GM18907 (cell line): ENCODE data around the gene DNAH6.

Experiments
- ATAC-seq: cut with Tn5 transposase; IDR thresholded peaks from one replicate; pipeline ENCODE4 v1.9.1; 2021; ENCODE audit warnings: mild to moderate bottlenecking, moderate library complexity; ENCODE audit not compliant: unreplicated experiment

Gene DNAH6

GRCh38 chr2:84788498-84788897 is 272.2 kb downstream of the DNAH6 start:
- no peak for ATAC-seq

- ATAC-seq: no peak
Observed at GRCh38 chr2:84792856-84793522, 276.7 kb downstream of the DNAH6 start.

GRCh38 chr2:84793641-84794040 is 277.3 kb downstream of the DNAH6 start:
- ATAC-seq: no peak

DNA sequence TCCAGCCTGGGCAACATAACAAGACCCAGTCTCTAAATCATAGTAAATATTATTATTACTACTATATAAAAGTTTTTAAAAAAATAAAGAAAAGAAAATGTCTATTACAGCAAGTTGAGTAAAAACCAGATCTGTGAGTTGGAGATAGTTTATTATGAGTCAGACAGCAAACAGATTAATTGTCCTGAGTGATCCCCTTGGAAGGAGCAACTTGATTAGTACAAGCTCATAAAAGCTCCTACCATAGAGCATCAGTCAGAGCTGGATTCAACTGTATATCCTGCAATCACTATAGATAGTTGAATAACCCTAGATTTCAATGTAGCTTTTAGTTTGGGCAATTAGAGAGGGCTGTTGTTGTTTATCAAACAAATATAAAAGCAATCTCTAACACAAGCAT is 280.5 kb downstream of the DNAH6 start:
- ATAC-seq: no peak

- no peak for ATAC-seq
Observed at GRCh38 chr2:84797271-84797670, 281.0 kb downstream of the DNAH6 start.

DNA sequence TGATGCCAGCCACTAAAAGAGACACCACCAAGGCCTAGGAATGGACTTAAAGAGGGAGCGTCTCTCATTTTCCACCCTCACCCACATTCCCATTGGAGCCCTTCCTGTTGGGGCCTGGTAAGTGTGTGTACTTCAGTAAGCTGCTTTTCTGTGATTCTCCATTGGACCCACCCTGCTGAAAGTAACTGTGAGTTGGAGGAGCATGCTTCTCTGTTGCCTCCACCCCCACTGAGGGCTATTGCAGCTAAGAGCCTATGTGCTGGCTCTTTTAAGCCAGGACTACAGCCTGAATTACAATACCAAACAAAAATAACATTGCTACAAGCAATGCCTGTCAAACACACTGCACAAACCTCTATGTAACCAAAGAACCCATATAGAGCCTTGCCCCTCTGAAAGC is 283.5 kb downstream of the DNAH6 start:
- no peak for ATAC-seq

DNA sequence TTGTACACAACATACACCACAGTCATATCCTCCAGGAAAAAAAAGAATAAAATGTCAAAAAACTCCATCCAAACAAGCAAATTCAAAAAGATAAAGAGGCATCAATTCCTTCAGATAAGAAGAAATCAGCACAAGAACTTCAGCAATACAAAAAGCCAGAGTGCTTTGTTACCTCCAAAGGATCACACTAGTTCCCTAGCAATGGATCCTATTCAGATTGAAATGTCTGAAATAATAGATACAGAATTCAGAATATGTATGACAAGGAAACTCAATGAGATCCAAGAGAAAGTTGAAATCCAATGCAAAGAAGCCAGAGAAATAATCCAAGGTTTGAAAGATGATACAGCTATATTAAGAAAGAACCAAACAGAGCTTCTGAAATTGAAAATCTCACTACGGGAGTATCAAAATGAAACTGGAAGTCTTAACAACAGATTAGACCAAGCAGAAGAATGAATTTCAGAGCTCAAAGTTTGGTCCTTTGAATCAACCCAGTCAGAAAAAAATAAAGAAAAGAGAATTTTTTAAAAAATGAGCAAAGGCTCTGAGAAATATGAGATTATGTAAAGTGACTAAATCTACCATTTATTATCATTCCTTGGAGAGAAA is 284.0 kb downstream of the DNAH6 start:
- ATAC-seq: peak; percentile 75

GRCh38 chr2:84801811-84802210 is 285.5 kb downstream of the DNAH6 start:
- no peak for ATAC-seq

- ATAC-seq: no peak
Observed at GRCh38 chr2:84805250-84805958, 289.1 kb downstream of the DNAH6 start.

DNA sequence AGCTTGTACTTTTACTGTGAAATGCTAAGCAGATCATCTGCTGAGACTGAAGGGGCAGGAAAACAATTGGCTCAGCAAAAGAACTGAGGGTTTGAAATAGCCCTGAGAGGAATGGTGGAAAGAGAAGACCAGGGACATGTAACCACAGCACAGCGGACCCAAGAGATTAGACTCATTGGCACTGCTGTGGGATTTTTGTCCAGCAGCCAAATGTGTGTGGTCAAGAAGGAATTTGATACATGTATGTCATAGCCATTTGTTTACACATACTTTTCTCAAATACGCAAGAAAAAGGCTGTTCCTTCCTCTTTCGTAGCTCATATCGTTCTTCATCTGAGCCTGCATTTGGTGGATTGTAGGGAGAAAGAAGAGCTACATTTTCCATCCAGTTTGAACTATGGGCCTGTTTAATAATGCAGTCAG is 290.8 kb downstream of the DNAH6 start:
- no peak for ATAC-seq

DNA sequence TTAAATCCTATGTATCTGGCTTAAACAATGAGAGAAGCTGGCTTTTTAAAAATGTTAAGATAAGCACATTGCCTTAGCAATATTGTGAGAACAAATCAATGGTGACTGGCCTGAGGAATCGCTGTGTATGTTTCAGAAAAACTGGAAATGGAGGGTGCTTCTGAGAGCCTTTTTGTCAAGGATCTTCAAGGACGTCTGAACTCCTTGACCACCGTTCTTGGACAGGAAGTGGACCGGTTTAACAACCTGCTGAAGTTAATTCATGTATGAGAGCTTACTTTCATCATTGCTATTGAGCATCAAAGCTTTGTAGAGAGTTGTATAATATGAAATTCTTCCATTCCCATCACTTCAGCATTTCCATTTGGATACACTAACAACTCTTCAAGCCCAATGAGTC is 292.0 kb downstream of the DNAH6 start:
- no peak for ATAC-seq

DNA sequence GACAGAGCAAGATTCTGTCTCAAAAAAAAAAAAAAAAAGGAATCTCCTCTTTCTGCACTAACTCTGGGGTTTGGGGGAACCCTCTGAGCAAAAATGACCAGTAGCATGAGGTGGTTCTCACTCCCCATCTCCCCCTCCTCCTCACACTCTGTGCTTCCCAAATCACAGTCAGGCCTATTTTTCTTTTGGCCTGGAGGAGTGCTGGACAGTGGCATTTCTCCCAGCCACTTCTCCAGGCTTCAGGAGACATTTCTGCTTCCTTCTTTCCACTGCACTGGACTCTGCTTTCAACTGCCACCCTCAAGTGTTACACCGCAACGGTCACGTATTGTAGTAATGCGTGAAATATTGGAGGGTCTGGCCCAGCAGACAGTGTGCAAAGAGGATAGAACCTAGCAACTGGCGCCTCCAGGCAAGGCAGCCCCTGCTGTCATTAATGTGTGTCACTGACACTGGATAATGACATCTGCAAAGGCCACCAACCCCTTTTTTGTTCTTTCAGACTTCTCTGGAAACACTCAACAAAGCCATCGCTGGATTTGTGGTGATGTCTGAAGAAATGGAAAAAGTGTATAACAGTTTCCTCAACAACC is 295.6 kb downstream of the DNAH6 start:
- no peak for ATAC-seq

GRCh38 chr2:84815146-84815545 is 298.8 kb downstream of the DNAH6 start:
- ATAC-seq: no peak

- ATAC-seq: peak; percentile 78
Observed at GRCh38 chr2:84816426-84817026, 300.2 kb downstream of the DNAH6 start.

GRCh38 chr2:84817239-84817655 is 300.9 kb downstream of the DNAH6 start:
- ATAC-seq: peak; percentile 94

GRCh38 chr2:84821806-84822205 is 305.5 kb downstream of the DNAH6 start:
- no peak for ATAC-seq

DNA sequence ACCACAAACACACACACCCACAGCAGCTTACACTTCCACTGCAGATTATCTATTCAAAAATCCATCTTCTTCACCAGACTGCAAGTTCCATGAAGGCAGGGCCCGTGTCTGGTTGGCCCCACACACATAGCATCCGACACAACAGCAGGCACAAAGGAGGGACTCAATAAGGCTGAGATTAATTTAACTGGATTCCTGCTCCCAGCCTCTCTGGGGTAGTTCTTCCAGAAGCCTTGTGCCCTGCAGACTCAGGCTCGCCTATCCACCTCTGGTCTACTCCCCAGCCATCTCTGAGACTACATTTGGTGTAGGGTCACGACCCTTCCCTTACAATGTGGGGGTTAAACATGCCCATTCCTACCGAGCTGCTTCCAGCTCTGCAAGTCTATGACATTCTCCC is 306.9 kb downstream of the DNAH6 start:
- no peak for ATAC-seq

GRCh38 chr2:84823788-84824187 is 307.5 kb downstream of the DNAH6 start:
- ATAC-seq: no peak

DNA sequence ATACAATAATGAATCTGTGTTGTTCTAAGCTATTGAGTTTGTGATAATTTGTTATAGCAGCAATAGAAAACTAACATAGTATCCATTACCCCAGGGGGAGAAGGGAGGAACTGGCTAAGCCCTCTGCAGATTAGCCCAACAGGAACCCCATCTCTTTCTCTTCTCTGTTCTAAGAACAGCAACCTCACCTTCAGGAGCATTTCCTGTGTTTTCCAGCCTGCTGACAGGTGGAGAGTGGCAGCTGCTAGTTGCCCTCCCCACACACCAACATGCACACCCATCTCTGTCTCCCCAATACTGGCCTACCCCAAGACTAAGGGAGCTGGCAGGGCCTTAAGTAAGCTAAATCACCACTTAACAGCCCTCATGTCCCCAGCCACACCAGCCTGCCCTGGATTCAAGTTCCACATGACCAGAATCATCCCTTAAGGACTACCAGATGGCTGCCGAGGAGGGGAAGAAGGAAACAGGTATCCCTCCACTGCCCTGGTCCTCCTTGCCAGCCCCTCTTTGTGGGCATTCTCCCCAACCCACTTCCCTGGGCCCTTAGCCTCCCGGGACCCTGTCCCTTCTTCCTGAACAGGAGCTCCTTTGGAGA is 311.8 kb downstream of the DNAH6 start:
- no peak for ATAC-seq

DNA sequence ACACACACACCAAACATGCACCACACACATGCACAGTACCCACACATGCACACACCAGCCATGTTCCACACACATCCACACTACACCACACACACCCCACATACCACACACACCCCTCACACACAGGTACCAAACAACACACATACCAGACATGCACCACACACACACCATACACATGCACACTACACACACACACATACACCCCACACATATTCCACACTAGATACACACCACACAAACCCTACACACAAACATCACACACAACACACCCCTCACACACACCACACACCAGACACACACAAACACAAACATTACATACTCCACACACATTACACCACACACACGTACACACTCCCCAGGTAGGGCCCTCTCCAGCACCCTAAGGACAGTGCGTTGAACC is 313.4 kb downstream of the DNAH6 start:
- no peak for ATAC-seq

DNA sequence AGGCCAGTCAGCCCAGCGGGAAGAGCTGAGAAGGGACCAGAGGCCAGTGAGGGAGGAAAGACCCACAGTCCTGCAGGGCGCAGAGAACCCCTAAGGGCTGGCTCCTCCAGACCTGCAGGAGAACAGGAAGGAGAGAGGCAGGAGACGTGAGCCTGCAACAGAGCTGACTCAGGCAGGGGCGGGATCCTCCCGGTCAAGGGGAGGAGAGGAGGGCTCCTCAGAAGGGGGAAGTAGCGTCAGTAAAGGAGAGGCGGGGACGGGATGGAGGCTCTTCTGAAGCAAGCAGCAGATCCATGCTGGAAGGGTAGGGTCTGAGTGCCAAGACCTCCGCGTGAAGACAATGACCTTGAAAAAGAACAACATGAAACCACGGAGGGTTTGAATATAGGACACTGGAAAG is 313.8 kb downstream of the DNAH6 start:
- ATAC-seq: no peak
